ENCODE data around the gene MROH2A. TPM values are rescaled to one million over a fixed set of nuclear protein-coding genes. Genes with fewer than 3 reads are reported as not detected.

The MROH2A gene
- total and polyA plus RNA-seq, 9 of the 15 experiments (the other 6 are each of a cell fraction or from before 2014, with no cell fraction given): 0.03 TPM; not detected in 8

DNA sequence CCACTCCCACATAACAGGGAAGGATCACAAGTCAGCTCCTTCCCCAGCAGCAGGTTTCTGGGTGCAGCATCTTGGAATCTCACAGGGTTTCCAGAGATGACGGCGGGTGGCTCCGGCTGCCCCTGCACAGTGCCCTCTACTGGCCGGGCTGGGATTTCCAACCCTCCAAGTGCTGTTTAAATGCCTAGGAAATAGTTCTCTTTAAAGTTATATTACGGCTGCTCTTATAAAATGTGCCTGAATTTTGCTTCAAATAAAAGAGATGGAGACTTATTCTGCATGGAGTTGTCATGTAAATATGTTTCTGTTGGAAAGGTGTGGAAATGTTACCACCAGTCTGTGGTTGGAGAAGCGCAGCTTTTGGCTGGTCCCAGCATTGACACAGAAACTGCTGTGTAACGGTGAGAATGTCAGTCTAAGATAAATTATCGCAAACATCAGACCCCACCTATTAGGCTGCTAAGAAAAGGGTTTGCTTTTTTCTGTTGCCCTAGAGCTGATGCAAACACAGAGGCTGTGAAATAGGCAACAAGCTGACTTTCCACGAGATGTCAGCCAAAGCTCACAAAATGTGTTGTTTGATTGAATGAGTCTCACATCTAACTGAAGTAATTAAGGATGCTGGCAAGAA, 79.5 kb downstream of the MROH2A start (continued):
- TF ChIP-seq, protein P1, sequence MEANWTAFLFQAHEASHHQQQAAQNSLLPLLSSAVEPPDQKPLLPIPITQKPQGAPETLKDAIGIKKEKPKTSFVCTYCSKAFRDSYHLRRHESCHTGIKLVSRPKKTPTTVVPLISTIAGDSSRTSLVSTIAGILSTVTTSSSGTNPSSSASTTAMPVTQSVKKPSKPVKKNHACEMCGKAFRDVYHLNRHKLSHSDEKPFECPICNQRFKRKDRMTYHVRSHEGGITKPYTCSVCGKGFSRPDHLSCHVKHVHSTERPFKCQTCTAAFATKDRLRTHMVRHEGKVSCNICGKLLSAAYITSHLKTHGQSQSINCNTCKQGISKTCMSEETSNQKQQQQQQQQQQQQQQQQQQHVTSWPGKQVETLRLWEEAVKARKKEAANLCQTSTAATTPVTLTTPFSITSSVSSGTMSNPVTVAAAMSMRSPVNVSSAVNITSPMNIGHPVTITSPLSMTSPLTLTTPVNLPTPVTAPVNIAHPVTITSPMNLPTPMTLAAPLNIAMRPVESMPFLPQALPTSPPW (CRISPR knock-in tag; IDR thresholded peaks at IDR 0.05): peak; percentile 9; the same call in 1 of the 2 replicates
- TF ChIP-seq MXI1 (IDR thresholded peaks at IDR 0.05; ENCODE audit: low read depth, low read length) (peak; percentile 63; the same call in 1 of the 2 replicates), CBFB (CRISPR knock-in tag; IDR thresholded peaks at IDR 0.05) (no peak), EP400 (IDR thresholded peaks at IDR 0.05) (peak; percentile 50), ZNF668 (CRISPR knock-in tag; IDR thresholded peaks at IDR 0.05) (no peak), XRCC4 (IDR thresholded peaks at IDR 0.05; ENCODE audit: extremely low read depth, insufficient read depth, insufficient read length) (no peak), SAFB (IDR thresholded peaks at IDR 0.05; ENCODE audit: borderline replicate concordance, low read depth, low read length) (no peak), ZNF586 (CRISPR knock-in tag; conservative IDR thresholded peaks at IDR 0.05) (no peak), MAFF (IDR thresholded peaks at IDR 0.05; ENCODE audit: low read length) (peak; percentile 81; the same call in 1 of the 2 replicates), RFX1 (IDR thresholded peaks at IDR 0.05) (peak; percentile 77), SMC3 (conservative IDR thresholded peaks at IDR 0.05; ENCODE audit: insufficient read depth, low read depth, low read length) (peak; percentile 32; the same call in 1 of the 2 replicates), ZNF217 (CRISPR knock-in tag; IDR thresholded peaks at IDR 0.05) (no peak), ZNF239 (CRISPR knock-in tag; IDR thresholded peaks at IDR 0.05) (no peak), HDAC6 (IDR thresholded peaks at IDR 0.05; ENCODE audit: low read depth, low read length) (no peak), ZFP1 (CRISPR knock-in tag; IDR thresholded peaks at IDR 0.05) (no peak)
- TF ChIP-seq, protein P2, sequence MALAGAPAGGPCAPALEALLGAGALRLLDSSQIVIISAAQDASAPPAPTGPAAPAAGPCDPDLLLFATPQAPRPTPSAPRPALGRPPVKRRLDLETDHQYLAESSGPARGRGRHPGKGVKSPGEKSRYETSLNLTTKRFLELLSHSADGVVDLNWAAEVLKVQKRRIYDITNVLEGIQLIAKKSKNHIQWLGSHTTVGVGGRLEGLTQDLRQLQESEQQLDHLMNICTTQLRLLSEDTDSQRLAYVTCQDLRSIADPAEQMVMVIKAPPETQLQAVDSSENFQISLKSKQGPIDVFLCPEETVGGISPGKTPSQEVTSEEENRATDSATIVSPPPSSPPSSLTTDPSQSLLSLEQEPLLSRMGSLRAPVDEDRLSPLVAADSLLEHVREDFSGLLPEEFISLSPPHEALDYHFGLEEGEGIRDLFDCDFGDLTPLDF (CRISPR knock-in tag; IDR thresholded peaks at IDR 0.05): no peak
- TF ChIP-seq, protein P3, sequence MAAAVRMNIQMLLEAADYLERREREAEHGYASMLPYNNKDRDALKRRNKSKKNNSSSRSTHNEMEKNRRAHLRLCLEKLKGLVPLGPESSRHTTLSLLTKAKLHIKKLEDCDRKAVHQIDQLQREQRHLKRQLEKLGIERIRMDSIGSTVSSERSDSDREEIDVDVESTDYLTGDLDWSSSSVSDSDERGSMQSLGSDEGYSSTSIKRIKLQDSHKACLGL (CRISPR knock-in tag; IDR thresholded peaks at IDR 0.05; ENCODE audit: borderline replicate concordance, poor library complexity, severe bottlenecking): no peak
- TF ChIP-seq, protein P4, sequence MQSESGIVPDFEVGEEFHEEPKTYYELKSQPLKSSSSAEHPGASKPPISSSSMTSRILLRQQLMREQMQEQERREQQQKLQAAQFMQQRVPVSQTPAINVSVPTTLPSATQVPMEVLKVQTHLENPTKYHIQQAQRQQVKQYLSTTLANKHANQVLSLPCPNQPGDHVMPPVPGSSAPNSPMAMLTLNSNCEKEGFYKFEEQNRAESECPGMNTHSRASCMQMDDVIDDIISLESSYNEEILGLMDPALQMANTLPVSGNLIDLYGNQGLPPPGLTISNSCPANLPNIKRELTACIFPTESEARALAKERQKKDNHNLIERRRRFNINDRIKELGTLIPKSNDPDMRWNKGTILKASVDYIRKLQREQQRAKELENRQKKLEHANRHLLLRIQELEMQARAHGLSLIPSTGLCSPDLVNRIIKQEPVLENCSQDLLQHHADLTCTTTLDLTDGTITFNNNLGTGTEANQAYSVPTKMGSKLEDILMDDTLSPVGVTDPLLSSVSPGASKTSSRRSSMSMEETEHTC (IDR thresholded peaks at IDR 0.05): no peak
- TF ChIP-seq, protein P5, sequence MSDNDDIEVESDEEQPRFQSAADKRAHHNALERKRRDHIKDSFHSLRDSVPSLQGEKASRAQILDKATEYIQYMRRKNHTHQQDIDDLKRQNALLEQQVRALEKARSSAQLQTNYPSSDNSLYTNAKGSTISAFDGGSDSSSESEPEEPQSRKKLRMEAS (CRISPR knock-in tag; IDR thresholded peaks at IDR 0.05): no peak
- TF ChIP-seq, protein P6, sequence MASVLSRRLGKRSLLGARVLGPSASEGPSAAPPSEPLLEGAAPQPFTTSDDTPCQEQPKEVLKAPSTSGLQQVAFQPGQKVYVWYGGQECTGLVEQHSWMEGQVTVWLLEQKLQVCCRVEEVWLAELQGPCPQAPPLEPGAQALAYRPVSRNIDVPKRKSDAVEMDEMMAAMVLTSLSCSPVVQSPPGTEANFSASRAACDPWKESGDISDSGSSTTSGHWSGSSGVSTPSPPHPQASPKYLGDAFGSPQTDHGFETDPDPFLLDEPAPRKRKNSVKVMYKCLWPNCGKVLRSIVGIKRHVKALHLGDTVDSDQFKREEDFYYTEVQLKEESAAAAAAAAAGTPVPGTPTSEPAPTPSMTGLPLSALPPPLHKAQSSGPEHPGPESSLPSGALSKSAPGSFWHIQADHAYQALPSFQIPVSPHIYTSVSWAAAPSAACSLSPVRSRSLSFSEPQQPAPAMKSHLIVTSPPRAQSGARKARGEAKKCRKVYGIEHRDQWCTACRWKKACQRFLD (CRISPR knock-in tag; IDR thresholded peaks at IDR 0.05): no peak
- TF ChIP-seq, protein P7, sequence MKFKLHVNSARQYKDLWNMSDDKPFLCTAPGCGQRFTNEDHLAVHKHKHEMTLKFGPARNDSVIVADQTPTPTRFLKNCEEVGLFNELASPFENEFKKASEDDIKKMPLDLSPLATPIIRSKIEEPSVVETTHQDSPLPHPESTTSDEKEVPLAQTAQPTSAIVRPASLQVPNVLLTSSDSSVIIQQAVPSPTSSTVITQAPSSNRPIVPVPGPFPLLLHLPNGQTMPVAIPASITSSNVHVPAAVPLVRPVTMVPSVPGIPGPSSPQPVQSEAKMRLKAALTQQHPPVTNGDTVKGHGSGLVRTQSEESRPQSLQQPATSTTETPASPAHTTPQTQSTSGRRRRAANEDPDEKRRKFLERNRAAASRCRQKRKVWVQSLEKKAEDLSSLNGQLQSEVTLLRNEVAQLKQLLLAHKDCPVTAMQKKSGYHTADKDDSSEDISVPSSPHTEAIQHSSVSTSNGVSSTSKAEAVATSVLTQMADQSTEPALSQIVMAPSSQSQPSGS (CRISPR knock-in tag; IDR thresholded peaks at IDR 0.05): no peak
